NCI-H2081 (cell line): ENCODE measurements around the gene HOXB3.

ENCODE experiments used
- DNase-seq, 2 experiments: peaks; one replicate each; lab custom pipeline; 2025; lab: John Stamatoyannopoulos, UW

Gene HOXB3

GRCh38 chr17:48500435-48501426, 89.3 kb downstream of the HOXB3 start:
- DNase-seq = peak in 1 of 2 experiments; percentile 44

GRCh38 chr17:48499735-48500434, 90.2 kb downstream of the HOXB3 start:
- no peak for DNase-seq

GRCh38 chr17:48499248-48499647, 90.8 kb downstream of the HOXB3 start:
- DNase-seq = no peak
